ENCODE measurements around the gene TICRR. TPM values are rescaled to one million over a fixed set of nuclear protein-coding genes. Genes with fewer than 3 reads are reported as not detected.

Gene TICRR
- total and polyA plus RNA-seq, 4 experiments from 2014 or later, result 0.07 to 0.14 (median 0.12) TPM; not detected in 1

DNA sequence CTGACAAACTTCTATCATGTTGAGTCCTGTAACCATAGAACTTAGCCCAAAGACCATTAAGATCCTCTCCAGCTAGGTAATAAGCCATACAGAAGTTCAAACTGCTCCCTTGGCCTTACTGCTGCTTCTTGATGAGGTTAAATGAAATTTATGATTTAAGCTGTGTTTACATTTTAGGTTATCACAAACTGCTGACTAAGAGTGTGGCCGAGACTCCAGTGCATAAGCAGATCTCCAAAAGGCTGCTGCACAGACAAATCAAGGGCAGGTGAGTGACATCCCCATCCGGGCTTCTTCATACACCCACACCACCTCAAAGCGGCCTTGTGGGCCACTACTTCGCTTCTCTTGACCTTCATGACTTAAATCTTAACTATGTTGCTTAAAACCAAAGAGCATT is 41.0 kb downstream of the TICRR start:
- DNase-seq, result no peak
- Mint-ChIP-seq H3K36me3 (peaks cover 3 to 18% of the 10 kb centered on the region in 2 donors), H3K27ac (no peak overlapping the region), H3K4me1 (no peaks in the 10 kb centered on the region), H3K9me3 (peaks cover 0 to 34% (median 22%) of the 10 kb centered on the region in 8 donors), H3K27me3 (no peaks in the 10 kb centered on the region), H3K4me3 (no peak overlapping the region)
- no peaks in the 10 kb centered on the region for H3K9me3 ChIP-seq (ENCODE audit: control insufficient read depth in 1 of 2, low read length in 2 of 2)
- no peaks in the 10 kb centered on the region for H3K36me3 ChIP-seq (ENCODE audit: insufficient read depth, low read length)
- H3K4me1 ChIP-seq (ENCODE audit: insufficient read depth, low read length), result no peaks in the 10 kb centered on the region
- H3K27me3 ChIP-seq (ENCODE audit: insufficient read depth, low read length), result no peaks in the 10 kb centered on the region
- H3K4me3 ChIP-seq (ENCODE audit: low read length in 2 of 2), result no peak overlapping the region
- POLR2A ChIA-PET (ENCODE audit: partially characterized antibody), result no interaction called here
- CTCF ChIA-PET (ENCODE audit: partially characterized antibody), result no interaction called here
- intact Hi-C loops (cut with micrococcal nuclease), result no loop called here
- no peak overlapping the region for H3K27ac ChIP-seq (ENCODE audit: low read depth, low read length)

DNA sequence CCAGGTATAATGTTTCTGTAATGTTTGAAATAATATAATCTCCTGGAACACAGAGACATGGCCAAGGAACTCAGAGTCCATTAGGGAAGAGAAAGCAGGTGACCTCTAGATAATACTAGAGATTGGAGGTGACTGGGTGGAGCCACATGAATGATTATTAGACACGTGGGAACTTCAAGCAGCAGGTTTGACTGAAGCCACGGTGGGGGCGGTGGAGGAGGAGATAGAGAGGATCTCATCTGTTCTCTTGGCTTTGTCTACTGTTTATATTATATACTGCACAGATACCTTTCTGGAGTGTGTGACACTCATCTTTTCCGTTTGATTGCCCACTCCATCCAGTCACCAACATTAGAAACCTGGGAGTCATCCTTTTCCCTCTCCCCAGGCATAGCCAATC is 46.3 kb downstream of the TICRR start:
- Mint-ChIP-seq H3K36me3 (no peaks in the 10 kb centered on the region), H3K4me1 (no peaks in the 10 kb centered on the region), H3K9me3 (no peaks in the 10 kb centered on the region), H3K27ac (no peak overlapping the region), H3K4me3 (no peak overlapping the region), H3K27me3 (no peaks in the 10 kb centered on the region)
- Histone ChIP-seq H3K27ac (ENCODE audit: low read depth, low read length) (no peak overlapping the region), H3K4me1 (ENCODE audit: insufficient read depth, low read length) (no peaks in the 10 kb centered on the region), H3K9me3 (ENCODE audit: control insufficient read depth in 1 of 2, low read length in 2 of 2) (no peaks in the 10 kb centered on the region), H3K4me3 (ENCODE audit: low read length in 2 of 2) (no peak overlapping the region), H3K27me3 (ENCODE audit: insufficient read depth, low read length) (no peaks in the 10 kb centered on the region), H3K36me3 (ENCODE audit: insufficient read depth, low read length) (no peaks in the 10 kb centered on the region)
- ChIA-PET CTCF (ENCODE audit: partially characterized antibody) (no interaction called here), POLR2A (ENCODE audit: partially characterized antibody) (no interaction called here)
- intact Hi-C loops (cut with micrococcal nuclease), result no loop called here
- DNase-seq, result no peak

DNA sequence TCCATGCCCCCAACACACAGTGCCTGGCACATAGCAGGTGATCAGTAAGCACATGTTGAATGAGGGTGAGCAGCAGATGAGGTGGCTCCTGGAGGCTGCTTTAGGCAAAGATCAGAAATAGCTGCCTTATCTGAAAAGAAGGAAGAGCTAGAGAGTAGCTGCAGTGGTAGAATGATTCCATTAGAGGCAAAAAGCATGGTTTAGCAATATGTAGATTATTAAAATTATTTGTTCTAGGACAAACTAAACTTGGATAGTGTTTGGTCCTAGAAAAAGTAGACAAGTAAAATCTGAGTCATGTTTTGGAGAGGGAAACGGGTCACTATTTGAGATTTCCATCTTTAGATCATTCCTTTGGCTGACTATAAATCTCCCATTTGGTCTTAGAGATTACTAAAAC is 47.9 kb downstream of the TICRR start:
- no peaks in the 10 kb centered on the region for H3K9me3 Mint-ChIP-seq
- H3K36me3 Mint-ChIP-seq, result no peaks in the 10 kb centered on the region
- H3K4me3 Mint-ChIP-seq, result no peak overlapping the region
- Histone ChIP-seq H3K36me3 (ENCODE audit: insufficient read depth, low read length) (no peaks in the 10 kb centered on the region), H3K27ac (ENCODE audit: low read depth, low read length) (no peak overlapping the region), H3K4me3 (ENCODE audit: low read length in 2 of 2) (no peak overlapping the region), H3K27me3 (ENCODE audit: insufficient read depth, low read length) (no peaks in the 10 kb centered on the region), H3K4me1 (ENCODE audit: insufficient read depth, low read length) (no peaks in the 10 kb centered on the region), H3K9me3 (ENCODE audit: control insufficient read depth in 1 of 2, low read length in 2 of 2) (no peaks in the 10 kb centered on the region)
- H3K27me3 Mint-ChIP-seq, result no peaks in the 10 kb centered on the region
- CTCF ChIA-PET (ENCODE audit: partially characterized antibody), result no interaction called here
- no peak overlapping the region for H3K27ac Mint-ChIP-seq
- intact Hi-C loops (cut with micrococcal nuclease), result no loop called here
- no peaks in the 10 kb centered on the region for H3K4me1 Mint-ChIP-seq
- DNase-seq, result no peak
- POLR2A ChIA-PET (ENCODE audit: partially characterized antibody), result no interaction called here

DNA sequence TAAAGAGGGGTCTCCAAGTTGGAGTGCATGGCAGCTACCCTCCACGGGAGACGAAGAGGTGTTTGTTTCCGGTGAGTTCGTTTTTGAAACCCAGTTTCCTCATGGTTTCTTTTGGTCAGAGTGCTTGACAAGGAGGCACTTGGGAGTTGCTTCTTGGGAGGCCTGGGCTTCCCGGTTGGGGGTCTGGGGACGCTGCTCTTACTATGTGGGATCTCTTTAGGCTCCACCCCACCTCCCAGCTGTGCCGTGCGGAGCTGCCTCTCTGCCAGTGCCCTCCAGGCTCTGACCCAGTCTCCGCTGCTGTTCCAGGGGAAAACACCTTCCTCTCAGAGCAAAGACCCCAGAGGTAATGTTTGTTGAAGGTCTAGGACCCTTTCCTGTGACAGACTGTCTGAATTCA is 50.4 kb downstream of the TICRR start:
- intact Hi-C loops (cut with micrococcal nuclease), result no loop called here
- Histone ChIP-seq H3K9me3 (ENCODE audit: control insufficient read depth in 1 of 2, low read length in 2 of 2) (no peaks in the 10 kb centered on the region), H3K4me3 (ENCODE audit: low read length in 2 of 2) (no peak overlapping the region), H3K27ac (ENCODE audit: low read depth, low read length) (no peak overlapping the region), H3K27me3 (ENCODE audit: insufficient read depth, low read length) (no peaks in the 10 kb centered on the region), H3K36me3 (ENCODE audit: insufficient read depth, low read length) (no peaks in the 10 kb centered on the region), H3K4me1 (ENCODE audit: insufficient read depth, low read length) (no peaks in the 10 kb centered on the region)
- no peaks in the 10 kb centered on the region for H3K27me3 Mint-ChIP-seq
- no peaks in the 10 kb centered on the region for H3K36me3 Mint-ChIP-seq
- POLR2A ChIA-PET (ENCODE audit: partially characterized antibody), result no interaction called here
- peak overlapping the region in 1 of 7 donors; percentile 15 for H3K27ac Mint-ChIP-seq
- H3K4me3 Mint-ChIP-seq, result no peak overlapping the region
- no peak for DNase-seq
- H3K9me3 Mint-ChIP-seq, result no peaks in the 10 kb centered on the region
- H3K4me1 Mint-ChIP-seq, result no peaks in the 10 kb centered on the region
- CTCF ChIA-PET (ENCODE audit: partially characterized antibody), result no interaction called here

DNA sequence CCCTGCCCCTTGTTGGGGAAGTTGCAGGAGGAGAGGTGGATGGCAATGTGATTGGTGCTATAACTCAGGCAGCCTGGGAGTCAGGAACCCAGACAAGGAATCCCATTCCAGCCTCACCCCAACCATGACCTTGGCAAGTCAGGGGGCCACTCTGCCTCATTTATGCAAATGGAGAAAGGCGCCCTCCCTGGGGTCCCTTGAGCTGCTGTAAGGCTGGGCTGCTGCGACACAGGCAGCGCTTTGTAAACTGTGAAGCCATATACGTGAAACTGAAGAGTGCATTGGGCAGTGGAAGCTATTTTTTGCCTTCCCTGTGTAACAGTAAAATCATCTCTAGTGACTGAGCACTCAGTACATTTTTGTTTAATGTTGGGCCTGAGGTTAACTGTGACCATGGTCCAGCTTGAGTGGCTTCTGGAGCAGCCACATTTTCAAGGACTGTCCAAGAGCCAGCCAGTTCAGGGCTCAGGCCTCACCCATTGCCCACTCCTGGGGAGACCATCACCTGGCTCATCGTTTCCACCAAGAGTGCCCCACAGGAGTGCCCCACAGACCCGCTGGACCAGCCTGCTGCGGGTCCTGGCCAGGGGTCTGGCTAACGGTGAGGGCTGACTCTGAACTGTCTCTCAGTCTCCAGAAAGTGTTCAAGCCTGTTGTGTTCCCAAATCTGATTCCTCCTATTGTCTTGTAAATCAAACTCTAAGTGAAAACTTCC is 52.1 kb downstream of the TICRR start:
- Histone ChIP-seq H3K27me3 (ENCODE audit: insufficient read depth, low read length) (no peaks in the 10 kb centered on the region), H3K27ac (ENCODE audit: low read depth, low read length) (no peak overlapping the region), H3K36me3 (ENCODE audit: insufficient read depth, low read length) (no peaks in the 10 kb centered on the region), H3K4me1 (ENCODE audit: insufficient read depth, low read length) (no peaks in the 10 kb centered on the region), H3K4me3 (ENCODE audit: low read length in 2 of 2) (no peak overlapping the region), H3K9me3 (ENCODE audit: control insufficient read depth in 1 of 2, low read length in 2 of 2) (no peaks in the 10 kb centered on the region)
- ChIA-PET POLR2A (ENCODE audit: partially characterized antibody) (no interaction called here), CTCF (ENCODE audit: partially characterized antibody) (no interaction called here)
- intact Hi-C loops (cut with micrococcal nuclease), result no loop called here
- H3K36me3 Mint-ChIP-seq, result no peaks in the 10 kb centered on the region
- no peak overlapping the region for H3K27ac Mint-ChIP-seq
- peaks cover 0 to under 1% of the 10 kb centered on the region in 2 donors for H3K27me3 Mint-ChIP-seq
- no peaks in the 10 kb centered on the region for H3K9me3 Mint-ChIP-seq
- H3K4me3 Mint-ChIP-seq, result no peak overlapping the region
- DNase-seq, result no peak
- H3K4me1 Mint-ChIP-seq, result no peaks in the 10 kb centered on the region

DNA sequence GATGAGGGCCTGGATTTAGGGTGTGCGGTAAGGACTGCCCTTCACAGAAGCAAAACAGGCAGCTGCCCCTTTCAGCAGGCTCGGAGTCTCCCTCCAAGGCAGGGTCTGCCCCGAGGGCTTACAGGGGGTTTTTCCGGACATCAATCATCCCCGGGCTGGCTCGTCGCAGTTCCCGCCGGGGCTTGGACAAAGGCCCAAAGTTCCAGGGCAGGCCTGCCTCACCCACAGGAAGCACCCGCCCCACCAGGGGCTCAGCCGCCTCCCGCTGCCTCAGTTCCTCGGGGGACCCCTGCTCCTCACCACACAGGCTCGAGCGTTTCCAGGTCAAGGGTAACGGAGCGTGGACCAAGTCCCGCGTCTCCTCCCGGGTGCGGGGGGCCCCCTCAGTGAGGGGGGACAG is 53.0 kb downstream of the TICRR start:
- H3K4me1 Mint-ChIP-seq, result no peaks in the 10 kb centered on the region
- CTCF ChIA-PET (ENCODE audit: partially characterized antibody), result no interaction called here
- DNase-seq, result no peak
- Histone ChIP-seq H3K9me3 (ENCODE audit: control insufficient read depth in 1 of 2, low read length in 2 of 2) (no peaks in the 10 kb centered on the region), H3K4me3 (ENCODE audit: low read length in 2 of 2) (no peak overlapping the region), H3K4me1 (ENCODE audit: insufficient read depth, low read length) (no peaks in the 10 kb centered on the region), H3K27ac (ENCODE audit: low read depth, low read length) (no peak overlapping the region), H3K27me3 (ENCODE audit: insufficient read depth, low read length) (no peaks in the 10 kb centered on the region), H3K36me3 (ENCODE audit: insufficient read depth, low read length) (no peaks in the 10 kb centered on the region)
- POLR2A ChIA-PET (ENCODE audit: partially characterized antibody), result no interaction called here
- intact Hi-C loops (cut with micrococcal nuclease), result no loop called here
- H3K36me3 Mint-ChIP-seq, result no peaks in the 10 kb centered on the region
- no peak overlapping the region for H3K4me3 Mint-ChIP-seq
- H3K9me3 Mint-ChIP-seq, result no peaks in the 10 kb centered on the region
- H3K27ac Mint-ChIP-seq, result no peak overlapping the region
- H3K27me3 Mint-ChIP-seq, result peaks cover 0 to 2% of the 10 kb centered on the region in 2 donors

DNA sequence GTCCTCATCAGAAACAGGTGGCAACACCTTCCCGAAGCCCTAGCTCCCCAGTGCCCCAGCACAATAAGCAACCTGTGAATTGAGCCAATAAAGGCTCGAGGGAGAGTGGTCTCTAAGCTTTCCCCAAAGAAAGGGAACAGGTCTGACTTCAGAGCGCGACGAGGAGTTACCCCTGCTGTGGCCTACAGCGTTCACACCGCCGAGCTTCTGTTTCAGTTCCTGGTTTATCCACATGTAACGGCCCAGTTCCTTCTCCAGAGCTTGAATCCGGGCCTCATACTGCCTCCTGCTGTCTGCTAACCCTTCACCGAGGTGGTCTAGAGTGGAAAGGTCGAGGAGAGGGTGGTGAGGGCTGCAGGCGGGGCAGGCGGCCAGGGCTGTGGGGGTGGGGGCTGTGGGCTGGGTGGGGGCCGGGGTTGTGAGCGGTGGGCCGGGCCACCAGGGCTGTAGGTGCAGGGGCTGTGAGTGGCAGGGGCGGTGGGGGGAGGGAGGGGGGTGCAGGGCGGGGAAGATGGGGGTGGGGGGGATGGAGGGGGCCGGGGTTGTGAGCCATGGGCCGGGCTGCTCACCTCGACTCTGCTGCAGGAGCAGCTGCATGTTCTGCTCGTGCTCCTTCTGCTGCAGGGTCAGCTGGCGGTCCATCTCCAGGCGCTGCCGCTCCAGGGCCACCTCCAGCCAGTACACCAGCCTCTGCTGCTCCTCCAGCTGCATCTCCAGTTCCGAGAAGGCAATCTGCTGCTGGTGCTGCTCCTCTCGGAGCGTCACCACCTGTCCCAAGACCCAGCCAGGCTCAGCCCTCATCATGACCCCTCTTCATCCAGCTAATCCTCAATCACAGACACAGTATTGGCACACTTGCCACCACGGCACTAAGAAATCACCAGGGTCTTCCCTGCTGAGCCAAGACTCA is 53.8 kb downstream of the TICRR start:
- ChIA-PET CTCF (ENCODE audit: partially characterized antibody) (no interaction called here), POLR2A (ENCODE audit: partially characterized antibody) (no interaction called here)
- no peak overlapping the region for H3K4me3 ChIP-seq (ENCODE audit: low read length in 2 of 2)
- Mint-ChIP-seq H3K4me3 (no peak overlapping the region), H3K4me1 (no peaks in the 10 kb centered on the region), H3K27me3 (peaks cover 0 to 2% of the 10 kb centered on the region in 2 donors), H3K27ac (peak overlapping the region in 1 of 7 donors; percentile 51), H3K36me3 (no peaks in the 10 kb centered on the region), H3K9me3 (no peaks in the 10 kb centered on the region)
- no peaks in the 10 kb centered on the region for H3K27me3 ChIP-seq (ENCODE audit: insufficient read depth, low read length)
- no peaks in the 10 kb centered on the region for H3K4me1 ChIP-seq (ENCODE audit: insufficient read depth, low read length)
- no peaks in the 10 kb centered on the region for H3K36me3 ChIP-seq (ENCODE audit: insufficient read depth, low read length)
- no peak for DNase-seq
- no peak overlapping the region for H3K27ac ChIP-seq (ENCODE audit: low read depth, low read length)
- no peaks in the 10 kb centered on the region for H3K9me3 ChIP-seq (ENCODE audit: control insufficient read depth in 1 of 2, low read length in 2 of 2)
- intact Hi-C loops (cut with micrococcal nuclease), result no loop called here
